HUES6 (cell line): ENCODE measurements around the gene SPATA22.
"Not testable (repeated sequence)": the region's sequence is repeated elsewhere in the genome, so short reads cannot be mapped to it uniquely, and the experiment has no call there.

Experiments
- H3K27ac ChIP-seq: 2 replicates; pipeline ENCODE4 v1.7.0; 2013; ENCODE audit warnings: low read depth, mild to moderate bottlenecking, low read length, inconsistent platforms
- H3K27me3 ChIP-seq: 2 replicates; pipeline ENCODE4 v1.6.1; 2013; ENCODE audit warnings: low read length; ENCODE audit not compliant: control insufficient read depth, insufficient read depth
- H3K36me3 ChIP-seq: 2 replicates; pipeline ENCODE4 v1.6.1; 2013; ENCODE audit warnings: low read length; ENCODE audit not compliant: control insufficient read depth, insufficient read depth
- H3K4me1 ChIP-seq: 2 replicates; pipeline ENCODE4 v1.6.1; 2013; ENCODE audit warnings: low read length; ENCODE audit not compliant: control insufficient read depth, insufficient read depth
- H3K4me3 ChIP-seq: 2 replicates; pipeline ENCODE4 v1.5.1; 2013; ENCODE audit warnings: low read depth, low read length
- H3K9ac ChIP-seq: one replicate; pipeline ENCODE4 v1.6.1; 2013; ENCODE audit warnings: mild to moderate bottlenecking, low read length
- H3K9me3 ChIP-seq: 2 replicates; pipeline ENCODE4 v1.6.1; 2013; ENCODE audit warnings: low read depth, low read length; ENCODE audit not compliant: control insufficient read depth, insufficient read depth

Gene SPATA22

GRCh38 chr17:3412216-3412615 lies 59.4 kb downstream of the SPATA22 start:
- H3K9ac ChIP-seq, H3K27ac ChIP-seq, H3K27me3 ChIP-seq, H3K4me3 ChIP-seq, H3K9me3 ChIP-seq, H3K36me3 ChIP-seq, H3K4me1 ChIP-seq: not testable (repeated sequence)

- H3K4me3 ChIP-seq = no peak within 1 kb of the TSS
- H3K27me3 ChIP-seq = no peaks in the 10 kb centered on the region
- no peak within 1 kb of the TSS for H3K9ac ChIP-seq
- no peaks in the 10 kb centered on the region for H3K4me1 ChIP-seq
- no peak within 1 kb of the TSS for H3K27ac ChIP-seq
- H3K36me3 ChIP-seq = no peaks in the 10 kb centered on the region
- H3K9me3 ChIP-seq = peaks cover 10% of the 10 kb centered on the region
Observed at GRCh38 chr17:3411070-3411469, 60.5 kb downstream of the SPATA22 start, which contains the start of gene OR3A3. TSS of gene OR3A3 (plus strand) at chr17:3411370.

GRCh38 chr17:3403856-3404255 lies 67.8 kb downstream of the SPATA22 start:
- not testable (repeated sequence) for H3K36me3 ChIP-seq, H3K9ac ChIP-seq, H3K27ac ChIP-seq, H3K4me3 ChIP-seq, H3K9me3 ChIP-seq, H3K4me1 ChIP-seq
- peaks cover 12% of the 10 kb centered on the region for H3K27me3 ChIP-seq

- no peak overlapping the region for H3K27ac ChIP-seq
- no peak overlapping the region for H3K9ac ChIP-seq
- H3K9me3 ChIP-seq = 0 out of 2 replicates have a peak, but pooled peaks cover 2% of the 10 kb centered on the region
- H3K27me3 ChIP-seq = peaks cover 12% of the 10 kb centered on the region
- H3K4me3 ChIP-seq = no peak overlapping the region
- H3K4me1 ChIP-seq = no peaks in the 10 kb centered on the region
- H3K36me3 ChIP-seq = no peaks in the 10 kb centered on the region
Observed at GRCh38 chr17:3401786-3402185, 69.8 kb downstream of the SPATA22 start.

- Histone ChIP-seq H3K9ac (no peak overlapping the region), H3K4me3 (no peak overlapping the region), H3K36me3 (no peaks in the 10 kb centered on the region), H3K9me3 (no peaks in the 10 kb centered on the region), H3K27me3 (peaks cover 12% of the 10 kb centered on the region), H3K4me1 (no peaks in the 10 kb centered on the region), H3K27ac (no peak overlapping the region)
Observed at GRCh38 chr17:3400055-3400454, 71.6 kb downstream of the SPATA22 start.

- Histone ChIP-seq H3K4me1 (no peaks in the 10 kb centered on the region), H3K27ac (no peak within 1 kb of the TSS), H3K9me3 (no peaks in the 10 kb centered on the region), H3K9ac (no peak within 1 kb of the TSS), H3K36me3 (no peaks in the 10 kb centered on the region), H3K4me3 (no peak within 1 kb of the TSS), H3K27me3 (peaks cover 12% of the 10 kb centered on the region)
Observed at GRCh38 chr17:3398310-3398709, 73.3 kb downstream of the SPATA22 start, which contains the start of gene OR1E1. TSS of gene OR1E1 (minus strand) at chr17:3398410. CDS start at chr17:3398410, 0 bp downstream.

- peaks cover 12% of the 10 kb centered on the region for H3K27me3 ChIP-seq
- not testable (repeated sequence) for H3K4me3 ChIP-seq, H3K9me3 ChIP-seq, H3K4me1 ChIP-seq, H3K36me3 ChIP-seq, H3K9ac ChIP-seq, H3K27ac ChIP-seq
Observed at GRCh38 chr17:3397801-3398200, 73.8 kb downstream of the SPATA22 start.
